GM21447 (cell line): ENCODE results near the gene HNF1A.

Experiments
- ATAC-seq: cut with Tn5 transposase; IDR thresholded peaks from one replicate; pipeline ENCODE4 v1.9.1; 2021; ENCODE audit not compliant: unreplicated experiment

Gene HNF1A

GRCh38 chr12:121008347-121009098 lies 30.2 kb downstream of the HNF1A start:
- ATAC-seq = no peak

GRCh38 chr12:121009741-121010140 lies 31.4 kb downstream of the HNF1A start:
- ATAC-seq = no peak

GRCh38 chr12:121010860-121011259 lies 32.5 kb downstream of the HNF1A start:
- ATAC-seq = no peak

GRCh38 chr12:121011820-121012219 lies 33.5 kb downstream of the HNF1A start:
- no peak for ATAC-seq

- no peak for ATAC-seq
Measured at GRCh38 chr12:121013715-121014114, 35.4 kb downstream of the HNF1A start.

- peak; percentile 97 for ATAC-seq
Measured at GRCh38 chr12:121015825-121016766, 37.8 kb downstream of the HNF1A start, which contains the start of gene C12orf43. Gene C12orf43, minus strand, starts transcription at chr12:121016487. Its CDS starts 13 bp downstream, at chr12:121016474.

GRCh38 chr12:121017966-121018491 lies 39.7 kb downstream of the HNF1A start:
- no peak for ATAC-seq

- no peak for ATAC-seq
Measured at GRCh38 chr12:121018860-121019617, 40.7 kb downstream of the HNF1A start.

GRCh38 chr12:121021754-121022153 lies 43.4 kb downstream of the HNF1A start:
- no peak for ATAC-seq

- ATAC-seq = no peak
Measured at GRCh38 chr12:121022713-121023112, 44.4 kb downstream of the HNF1A start.

GRCh38 chr12:121023799-121024198 lies 45.5 kb downstream of the HNF1A start:
- no peak for ATAC-seq

GRCh38 chr12:121025442-121026226 lies 47.3 kb downstream of the HNF1A start:
- no peak for ATAC-seq

- ATAC-seq = no peak
Measured at GRCh38 chr12:121026274-121027045, 48.1 kb downstream of the HNF1A start.

- ATAC-seq = no peak
Measured at GRCh38 chr12:121030576-121031212, 52.4 kb downstream of the HNF1A start.

GRCh38 chr12:121033625-121034349 lies 55.4 kb downstream of the HNF1A start:
- ATAC-seq = no peak

- no peak for ATAC-seq
Measured at GRCh38 chr12:121034616-121035305, 56.4 kb downstream of the HNF1A start.

- no peak for ATAC-seq
Measured at GRCh38 chr12:121036810-121037326, 58.5 kb downstream of the HNF1A start.
